Thoracic aorta (tissue), 2 donors: Measurements from ENCODE around the gene MRGPRG. TPM values are rescaled to one million over a fixed set of nuclear protein-coding genes. Genes with fewer than 3 reads are reported as not detected.

Source experiments
- ATAC-seq: fragments of 150-250 bp; one replicate; pipeline ENCODE4 v1.8.0; 2017; ENCODE audit warnings: low read depth; ENCODE audit not compliant: insufficient number of reproducible peaks, low FRiP score
- DNase-seq: peaks from one replicate; pipeline ENCODE4 v3.0.0-alpha.2; 2020; ENCODE audit warnings: low spot score
- H3K27ac ChIP-seq, 2 donors: fragments of 200-600 bp; sonication (generic); 1 replicate in 1 of 2; 2 replicates in 1 of 2; pipeline ENCODE4 v1.5.1; 2016; ENCODE audit warnings: mild to moderate bottlenecking in 2 of 2, moderate library complexity in 2 of 2
- H3K27me3 ChIP-seq: fragments of 200-600 bp; sonication (generic); replicated peaks from 2 replicates; pipeline ENCODE4 v1.6.0; 2016; ENCODE audit warnings: mild to moderate bottlenecking; ENCODE audit not compliant: insufficient read depth
- H3K36me3 ChIP-seq: fragments of 200-600 bp; sonication (generic); one replicate; pipeline ENCODE4 v1.5.1; 2016
- H3K4me1 ChIP-seq, 2 donors: fragments of 200-600 bp; sonication (generic); 1 replicate in 1 of 2; 2 replicates in 1 of 2; pipeline versions ENCODE4 v1.5.1 to v1.6.0; 2016; ENCODE audit warnings: low read depth in 2 of 2, mild to moderate bottlenecking in 1 of 2; ENCODE audit not compliant: control insufficient read depth in 1 of 2
- H3K4me3 ChIP-seq: fragments of 200-600 bp; sonication (generic); 2 replicates; pipeline ENCODE4 v1.5.1; 2016; ENCODE audit warnings: mild to moderate bottlenecking
- H3K9me3 ChIP-seq: fragments of 200-600 bp; sonication (generic); 2 replicates; pipeline ENCODE4 v1.5.1; 2016
- CTCF ChIP-seq: fragments of 200-600 bp; sonication (generic); IDR thresholded peaks from one replicate; pipeline ENCODE4 v1.5.1; 2019; ENCODE audit warnings: antibody characterized with exemption
- total RNA-seq, 2 donors: library from RNA; depleted of rRNA; stranded (reverse); fragments of >200 nt; gene quantifications; one replicate each; pipeline versions ENCODE4 v1.1.0 to v1.2.3, GENCODE V29; 2016

MRGPRG gene
- total RNA-seq, 2 donors from 2014 or later: not detected

DNA sequence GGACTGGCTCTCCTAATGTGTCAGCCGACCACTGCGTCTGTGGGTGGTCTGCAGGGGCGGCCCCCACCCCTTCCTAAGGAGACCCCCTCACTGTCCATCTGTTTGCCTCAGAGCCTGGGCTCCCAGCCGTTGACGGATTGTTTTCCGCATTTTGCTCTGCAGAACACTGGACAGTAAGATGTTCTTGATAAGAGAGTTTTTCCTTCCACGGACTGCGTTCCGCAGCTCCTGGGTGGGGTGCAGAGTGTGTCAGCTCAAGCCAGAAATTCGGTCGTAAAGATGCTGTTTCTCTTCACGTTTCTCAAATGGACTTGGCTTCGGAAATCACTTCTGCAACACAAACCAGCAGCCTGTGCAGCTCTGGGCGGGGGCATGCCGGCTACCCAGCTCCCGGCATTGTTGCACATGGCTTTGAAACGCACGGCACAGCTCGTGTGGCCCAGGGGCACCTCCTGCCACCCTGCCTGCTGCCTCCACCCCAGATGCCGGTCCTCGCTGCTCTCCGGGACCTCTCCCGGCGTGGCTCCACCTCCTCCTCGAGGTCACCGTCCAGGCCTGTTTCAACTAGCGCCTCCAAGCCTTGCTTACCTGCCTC is 2.9 kb upstream of the MRGPRG start:
- Histone ChIP-seq H3K4me3 (no peak overlapping the region), H3K9me3 (no peaks in the 10 kb centered on the region), H3K27me3 (no peaks in the 10 kb centered on the region), H3K36me3 (no peaks in the 10 kb centered on the region), H3K27ac (no peak overlapping the region), H3K4me1 (no peaks in the 10 kb centered on the region)
- TF ChIP-seq CTCF: no peak
- no peak for DNase-seq
- ATAC-seq: no peak

DNA sequence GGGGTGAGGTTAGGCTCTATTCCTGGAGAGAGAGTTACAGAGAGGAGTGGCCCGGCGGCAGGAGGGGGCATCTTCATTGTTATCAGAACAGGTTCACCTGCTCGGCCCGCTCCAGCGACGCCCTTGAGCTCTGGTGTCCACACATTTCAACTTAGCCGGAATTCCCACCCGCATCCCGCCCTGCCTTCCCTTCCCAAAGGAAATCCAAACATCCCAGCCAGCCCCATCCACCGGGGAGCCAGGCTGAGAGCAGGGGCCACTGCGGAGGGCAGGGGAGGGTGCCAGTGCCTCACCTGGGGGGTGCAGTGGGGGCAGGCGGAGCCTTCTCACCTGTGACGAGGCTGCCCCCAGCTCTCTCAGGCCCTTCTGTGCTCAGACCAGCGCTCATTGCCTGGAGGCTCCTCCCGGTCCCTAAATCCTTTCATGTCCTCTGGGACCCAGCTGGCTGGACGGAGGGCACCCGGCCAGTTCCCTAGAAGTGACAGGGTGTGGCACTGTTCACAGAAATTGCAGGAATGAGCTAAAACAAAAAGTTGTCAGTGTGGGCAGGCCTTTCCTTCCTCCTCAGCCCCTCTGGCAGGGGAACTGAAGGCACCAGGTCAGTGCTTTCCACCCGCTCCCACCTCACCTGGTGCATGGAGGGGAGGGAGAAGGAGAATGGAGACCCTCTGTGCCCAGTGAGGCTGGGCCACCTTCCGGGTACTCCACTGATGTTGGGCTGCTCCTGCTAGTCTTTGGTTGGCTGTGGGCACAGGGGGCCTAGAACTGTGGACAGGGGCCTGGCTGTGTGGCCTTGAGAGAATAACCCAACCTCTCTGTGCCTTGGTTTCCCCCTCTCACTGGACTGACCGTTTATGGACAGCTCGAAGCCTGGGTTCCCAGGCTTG is 2.2 kb upstream of the MRGPRG start:
- Histone ChIP-seq H3K27ac (no peak overlapping the region), H3K4me3 (no peak overlapping the region), H3K27me3 (no peaks in the 10 kb centered on the region), H3K36me3 (no peaks in the 10 kb centered on the region), H3K9me3 (no peaks in the 10 kb centered on the region), H3K4me1 (no peaks in the 10 kb centered on the region)
- no peak for TF ChIP-seq CTCF
- ATAC-seq (no peak), DNase-seq (no peak)

DNA sequence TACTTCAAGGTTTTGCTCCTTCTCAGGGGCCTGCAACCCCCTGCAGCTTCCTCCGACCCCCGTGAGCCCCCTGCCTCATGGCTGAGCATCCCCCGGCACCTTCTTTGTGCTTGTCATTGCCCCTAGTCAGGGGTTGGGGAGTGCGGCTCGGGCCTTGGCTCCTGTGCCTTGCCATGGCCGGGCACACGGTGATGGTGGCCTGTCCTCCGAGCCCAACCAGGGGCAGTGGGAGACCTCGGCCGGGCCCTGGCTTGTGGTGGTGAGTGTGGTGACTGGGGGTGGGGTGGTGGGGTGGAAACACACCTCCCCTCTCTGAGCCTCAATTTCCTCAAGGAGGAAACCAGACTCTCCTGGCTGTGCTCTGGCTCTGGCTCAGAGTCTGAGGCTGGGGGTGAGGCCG is 1.5 kb upstream of the MRGPRG start:
- H3K4me3 ChIP-seq: no peak overlapping the region
- no peaks in the 10 kb centered on the region for H3K27me3 ChIP-seq
- TF ChIP-seq CTCF: no peak
- H3K4me1 ChIP-seq: no peaks in the 10 kb centered on the region
- H3K27ac ChIP-seq: no peak overlapping the region
- no peaks in the 10 kb centered on the region for H3K9me3 ChIP-seq
- no peaks in the 10 kb centered on the region for H3K36me3 ChIP-seq
- ATAC-seq (no peak), DNase-seq (no peak)

GRCh38 chr11:3219281-3219892 is 774 bp upstream of the MRGPRG start:
- Histone ChIP-seq H3K4me1 (no peaks in the 10 kb centered on the region), H3K9me3 (no peaks in the 10 kb centered on the region), H3K4me3 (no peak overlapping the region), H3K27me3 (no peaks in the 10 kb centered on the region), H3K27ac (no peak overlapping the region), H3K36me3 (no peaks in the 10 kb centered on the region)
- DNase-seq (no peak), ATAC-seq (no peak)
- no peak for TF ChIP-seq CTCF

DNA sequence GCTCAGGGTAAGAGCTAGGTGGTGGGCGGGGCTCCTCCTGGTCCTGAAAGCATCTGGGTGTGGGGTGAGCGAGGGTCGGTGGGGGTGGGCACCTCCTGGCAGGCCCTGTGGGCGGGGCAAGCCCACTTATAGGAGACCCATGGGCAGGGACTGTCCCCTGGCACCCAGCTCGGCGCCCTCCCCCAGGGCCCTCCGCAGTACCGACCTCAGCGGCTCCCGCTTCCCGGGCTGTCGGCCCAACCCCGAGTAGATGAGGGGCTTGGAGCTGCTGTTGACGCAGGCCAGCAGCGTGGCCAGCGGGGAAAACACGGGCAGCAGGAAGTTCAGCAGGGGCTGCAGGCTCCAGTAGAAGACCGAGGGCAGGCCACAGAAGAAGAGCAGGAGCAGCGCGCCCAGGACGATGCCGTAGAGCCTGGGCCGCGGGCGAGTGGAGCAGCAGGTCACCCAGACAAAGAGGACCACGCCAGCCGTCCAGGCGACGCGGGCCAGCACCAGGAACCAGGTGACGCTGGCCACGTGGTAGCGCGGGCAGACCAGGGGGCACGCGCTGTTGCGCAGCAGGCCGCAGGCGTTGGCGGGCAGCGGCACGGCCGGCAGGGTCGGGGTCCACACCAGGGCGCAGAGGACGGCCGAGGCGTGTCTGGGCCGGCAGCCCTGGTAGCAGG is 663 bp downstream of the MRGPRG start:
- no peak for ATAC-seq
- DNase-seq: no peak
- no peaks in the 10 kb centered on the region for H3K9me3 ChIP-seq
- no peak overlapping the region for H3K27ac ChIP-seq
- no peaks in the 10 kb centered on the region for H3K27me3 ChIP-seq
- H3K4me3 ChIP-seq: no peak overlapping the region
- TF ChIP-seq CTCF: no peak
- no peaks in the 10 kb centered on the region for H3K36me3 ChIP-seq
- no peaks in the 10 kb centered on the region for H3K4me1 ChIP-seq
